Stimulated activated CD4-positive, alpha-beta T cell treated with anti-CD3 and anti-CD28 coated beads, Interleukin-4, amount 100 ng/mL, for 1 hour (primary cell): ENCODE measurements around the gene ARHGAP26.

Experiments used
- DNase-seq: peaks from one replicate; pipeline ENCODE4 v3.0.0-alpha.2; 2020

Gene ARHGAP26

GRCh38 chr5:143025376-143025775 is 255.2 kb downstream of the ARHGAP26 start:
- no peak for DNase-seq

GRCh38 chr5:143025971-143026370 is 255.8 kb downstream of the ARHGAP26 start:
- DNase-seq = no peak

- no peak for DNase-seq
Observed at GRCh38 chr5:143026380-143026779, 256.2 kb downstream of the ARHGAP26 start.

- no peak for DNase-seq
Observed at GRCh38 chr5:143029293-143029692, 259.1 kb downstream of the ARHGAP26 start.

- no peak for DNase-seq
Observed at GRCh38 chr5:143030349-143030748, 260.2 kb downstream of the ARHGAP26 start.

- DNase-seq = no peak
Observed at GRCh38 chr5:143031781-143032580, 261.8 kb downstream of the ARHGAP26 start.

GRCh38 chr5:143032581-143032836 is 262.3 kb downstream of the ARHGAP26 start:
- no peak for DNase-seq

- no peak for DNase-seq
Observed at GRCh38 chr5:143033535-143034250, 263.5 kb downstream of the ARHGAP26 start.

GRCh38 chr5:143036146-143036927 is 266.2 kb downstream of the ARHGAP26 start:
- DNase-seq = no peak

- DNase-seq = no peak
Observed at GRCh38 chr5:143037071-143037470, 266.9 kb downstream of the ARHGAP26 start.

GRCh38 chr5:143037708-143038107 is 267.5 kb downstream of the ARHGAP26 start:
- no peak for DNase-seq

GRCh38 chr5:143040622-143041021 is 270.4 kb downstream of the ARHGAP26 start:
- no peak for DNase-seq

- no peak for DNase-seq
Observed at GRCh38 chr5:143041461-143041860, 271.3 kb downstream of the ARHGAP26 start.

- no peak for DNase-seq
Observed at GRCh38 chr5:143041972-143042770, 272.0 kb downstream of the ARHGAP26 start.

GRCh38 chr5:143044265-143044664 is 274.1 kb downstream of the ARHGAP26 start:
- DNase-seq = no peak

GRCh38 chr5:143045062-143045461 is 274.9 kb downstream of the ARHGAP26 start:
- no peak for DNase-seq

- DNase-seq = no peak
Observed at GRCh38 chr5:143046314-143046713, 276.1 kb downstream of the ARHGAP26 start.

- no peak for DNase-seq
Observed at GRCh38 chr5:143047091-143047490, 276.9 kb downstream of the ARHGAP26 start.

GRCh38 chr5:143050183-143050582 is 280.0 kb downstream of the ARHGAP26 start:
- no peak for DNase-seq

- no peak for DNase-seq
Observed at GRCh38 chr5:143051244-143052058, 281.3 kb downstream of the ARHGAP26 start.

GRCh38 chr5:143052967-143053682 is 282.9 kb downstream of the ARHGAP26 start:
- no peak for DNase-seq
